Body of pancreas (tissue), 4 donors: Measurements from ENCODE around the gene CPNE7.

Experiments used
- CTCF ChIP-seq, 7 experiments: fragments of 450-650 bp in 4 of 7; fragments of 200-600 bp in 3 of 7; sonication (generic) in 3 of 7; IDR thresholded peaks; one replicate each; pipeline ENCODE4 v1.5.1; 2016 to 2019; ENCODE audit warnings: antibody characterized with exemption in 7 of 7
- POLR2A ChIP-seq, 3 donors: fragments of 450-650 bp; IDR thresholded peaks; one replicate each; pipeline ENCODE4 v1.6.1; 2016; ENCODE audit warnings: antibody characterized with exemption in 3 of 3, mild to moderate bottlenecking in 2 of 3

GRCh38 chr16:89602952-89603590 is 27.5 kb downstream of the CPNE7 start:
- TF ChIP-seq POLR2A (IDR thresholded peaks at IDR 0.05) (no peak), CTCF (IDR thresholded peaks at IDR 0.05) (no peak)
